HG03108 (cell line): ENCODE data around the gene PHYHIPL.

ENCODE experiments used
- ATAC-seq: cut with Tn5 transposase; IDR thresholded peaks from one replicate; pipeline ENCODE4 v1.9.1; 2021; ENCODE audit warnings: moderate library complexity; ENCODE audit not compliant: unreplicated experiment

PHYHIPL gene

GRCh38 chr10:59289853-59290252 lies 113.4 kb downstream of the PHYHIPL start:
- no peak for ATAC-seq

- no peak for ATAC-seq
Measured at GRCh38 chr10:59290448-59290847, 114.0 kb downstream of the PHYHIPL start.
